SK-N-SH treated with all-trans-retinoic acid at 6 μM for 48 hours (cell line): ENCODE measurements around the gene TCL1A.
"Not testable (repeated sequence)": the region's sequence is repeated elsewhere in the genome, so short reads cannot be mapped to it uniquely, and the experiment has no call there.

Source experiments
- ATAC-seq: fragments of 200-7000 bp; cut with Tn5 transposase; 3 replicates; pipeline ENCODE4 v1.9.1; 2020; ENCODE audit warnings: mild to moderate bottlenecking, moderate library complexity
- BACH2 ChIP-seq: fragments of 250-450 bp; sonication (Bioruptor Pico); IDR thresholded peaks from 2 replicates; pipeline ENCODE4 v1.9.0; 2021; ENCODE audit warnings: mild to moderate bottlenecking, borderline replicate concordance
- CREB5 ChIP-seq: fragments of 250-450 bp; sonication (Bioruptor Pico); IDR thresholded peaks from 2 replicates; pipeline ENCODE4 v1.5.1; 2020; ENCODE audit warnings: low read depth, mild to moderate bottlenecking, moderate library complexity
- CSDC2 ChIP-seq: fragments of 250-450 bp; sonication (Bioruptor Pico); IDR thresholded peaks from 2 replicates; pipeline ENCODE4 v1.5.0; 2020; ENCODE audit warnings: mild to moderate bottlenecking, moderate library complexity
- CSRNP3 ChIP-seq: fragments of 250-450 bp; sonication (Bioruptor Pico); IDR thresholded peaks from 2 replicates; pipeline ENCODE4 v1.5.1; 2021; ENCODE audit warnings: mild to moderate bottlenecking, moderate library complexity
- ESRRG ChIP-seq: fragments of 250-450 bp; sonication (Bioruptor Pico); IDR thresholded peaks from 2 replicates; pipeline ENCODE4 v1.6.1; 2021; ENCODE audit warnings: mild to moderate bottlenecking
- GLIS3 ChIP-seq: fragments of 250-450 bp; sonication (Bioruptor Pico); IDR thresholded peaks from 2 replicates; pipeline ENCODE4 v1.5.0; 2020; ENCODE audit warnings: mild to moderate bottlenecking, moderate library complexity
- OSR1 ChIP-seq: fragments of 250-450 bp; sonication (Bioruptor Pico); IDR thresholded peaks from 2 replicates; pipeline ENCODE4 v1.8.0; 2022; ENCODE audit warnings: moderate library complexity, mild to moderate bottlenecking, inconsistent platforms
- PATZ1 ChIP-seq: fragments of 250-450 bp; sonication (Bioruptor Pico); IDR thresholded peaks from 2 replicates; pipeline ENCODE4 v1.8.0; 2020; ENCODE audit warnings: mild to moderate bottlenecking, moderate library complexity, borderline replicate concordance
- POU6F1 ChIP-seq: fragments of 250-450 bp; sonication (Bioruptor Pico); IDR thresholded peaks from 2 replicates; pipeline ENCODE4 v1.8.0; 2021; ENCODE audit warnings: low read depth, mild to moderate bottlenecking, moderate library complexity, borderline replicate concordance
- PPARA ChIP-seq: fragments of 250-450 bp; sonication (Bioruptor Pico); IDR thresholded peaks from 2 replicates; pipeline ENCODE4 v1.5.0; 2020; ENCODE audit warnings: mild to moderate bottlenecking, borderline replicate concordance
- RARB ChIP-seq: fragments of 250-450 bp; sonication (Bioruptor Pico); IDR thresholded peaks from 2 replicates; pipeline ENCODE4 v1.8.0; 2021; ENCODE audit warnings: mild to moderate bottlenecking, moderate library complexity
- SNAI2 ChIP-seq: fragments of 250-450 bp; sonication (Bioruptor Pico); IDR thresholded peaks from 2 replicates; pipeline ENCODE4 v1.5.0; 2020; ENCODE audit warnings: mild to moderate bottlenecking, moderate library complexity
- TCF4 ChIP-seq: fragments of 250-450 bp; sonication (Bioruptor Pico); IDR thresholded peaks from 2 replicates; pipeline ENCODE4 v1.8.0; 2021; ENCODE audit warnings: mild to moderate bottlenecking, moderate library complexity, borderline replicate concordance
- TOX ChIP-seq: fragments of 250-450 bp; sonication (Bioruptor Pico); IDR thresholded peaks from 2 replicates; pipeline ENCODE4 v1.8.0; 2021; ENCODE audit warnings: mild to moderate bottlenecking, moderate library complexity, borderline replicate concordance
- TSHZ2 ChIP-seq: fragments of 250-450 bp; sonication (Bioruptor Pico); IDR thresholded peaks from 2 replicates; pipeline ENCODE4 v1.5.0; 2020; ENCODE audit warnings: mild to moderate bottlenecking, moderate library complexity
- ZC3H10 ChIP-seq: fragments of 250-450 bp; sonication (Bioruptor Pico); IDR thresholded peaks from 2 replicates; pipeline ENCODE4 v1.5.1; 2021; ENCODE audit warnings: mild to moderate bottlenecking, moderate library complexity
- ZFP3 ChIP-seq: fragments of 250-450 bp; sonication (Bioruptor Pico); IDR thresholded peaks from 2 replicates; pipeline ENCODE4 v1.5.0; 2020; ENCODE audit warnings: mild to moderate bottlenecking, moderate library complexity
- ZFP30 ChIP-seq: fragments of 450-650 bp; formaldehyde crosslinking; IDR thresholded peaks from 2 replicates; pipeline ENCODE4 v1.5.0; 2022; ENCODE audit warnings: mild to moderate bottlenecking, moderate library complexity
- ZNF565 ChIP-seq: fragments of 450-650 bp; formaldehyde crosslinking; conservative IDR thresholded peaks from 2 replicates; pipeline ENCODE4 v1.5.0; 2020; ENCODE audit warnings: low read depth, mild to moderate bottlenecking, moderate library complexity
- ZNF70 ChIP-seq: fragments of 450-650 bp; formaldehyde crosslinking; IDR thresholded peaks from 2 replicates; pipeline ENCODE4 v1.5.0; 2020; ENCODE audit warnings: mild to moderate bottlenecking, moderate library complexity
- ZNF8 ChIP-seq: fragments of 450-650 bp; formaldehyde crosslinking; IDR thresholded peaks from 2 replicates; pipeline ENCODE4 v1.5.0; 2020; ENCODE audit warnings: mild to moderate bottlenecking, moderate library complexity

Gene TCL1A

GRCh38 chr14:95668235-95668772 lies 45.6 kb downstream of the TCL1A start (continued):
- TF ChIP-seq ZC3H10: no peak
- TF ChIP-seq, all 23 proteins: peak for 0

- TF ChIP-seq CSDC2 (CRISPR knock-in tag): no peak
- no peak for TF ChIP-seq TOX (CRISPR knock-in tag)
- TF ChIP-seq CSRNP3 (CRISPR knock-in tag): no peak
- no peak for TF ChIP-seq ZFP30 (CRISPR knock-in tag)
- TF ChIP-seq OSR1 (CRISPR knock-in tag): no peak
- no peak for TF ChIP-seq POU6F1
- no peak for TF ChIP-seq GLIS3 (CRISPR knock-in tag)
- TF ChIP-seq ESRRG: no peak
- no peak for TF ChIP-seq TSHZ2
- no peak for TF ChIP-seq PPARA (CRISPR knock-in tag)
- no peak for TF ChIP-seq BACH2 (CRISPR knock-in tag)
- ATAC-seq: no peak
These were observed 46.7 kb downstream of the TCL1A start for GRCh38 chr14:95667249-95667693.

GRCh38 chr14:95666450-95666849 lies 47.5 kb downstream of the TCL1A start:
- TF ChIP-seq TCF4 (CRISPR knock-in tag) (no peak), ZFP3 (CRISPR knock-in tag) (no peak), POU6F1 (no peak), ZC3H10 (no peak), ZNF565 (no peak), CSRNP3 (CRISPR knock-in tag) (no peak), ZNF8 (CRISPR knock-in tag) (no peak), ZFP30 (CRISPR knock-in tag) (no peak), ZNF70 (no peak), RARB (no peak)
- no peak for ATAC-seq

GRCh38 chr14:95665530-95665929 lies 48.4 kb downstream of the TCL1A start:
- ATAC-seq: not testable (repeated sequence)

GRCh38 chr14:95664546-95664945 lies 49.4 kb downstream of the TCL1A start:
- no peak for ATAC-seq
- TF ChIP-seq SNAI2: no peak
- TF ChIP-seq ZNF70: no peak
- no peak for TF ChIP-seq CSRNP3 (CRISPR knock-in tag)
- no peak for TF ChIP-seq BACH2 (CRISPR knock-in tag)
- no peak for TF ChIP-seq ZNF8 (CRISPR knock-in tag)
- no peak for TF ChIP-seq GLIS3 (CRISPR knock-in tag)
- TF ChIP-seq PATZ1: no peak
- TF ChIP-seq PPARA (CRISPR knock-in tag): no peak
- no peak for TF ChIP-seq ZFP3 (CRISPR knock-in tag)
- TF ChIP-seq OSR1 (CRISPR knock-in tag): no peak
- no peak for TF ChIP-seq TOX (CRISPR knock-in tag)
- no peak for TF ChIP-seq CREB5 (CRISPR knock-in tag)
